Stimulated activated CD8-positive, alpha-beta memory T cell treated with anti-CD3 and anti-CD28 coated beads, Interleukin-4, amount 100 ng/mL, for 1 hour (primary cell): Measurements from ENCODE around the gene RPL10.

Experiments
- DNase-seq, 2 donors: peaks; one replicate each; pipeline ENCODE4 v3.0.0-alpha.2; 2020; ENCODE audit warnings: low read depth in 2 of 2, low spot score in 1 of 2

RPL10 gene

DNA sequence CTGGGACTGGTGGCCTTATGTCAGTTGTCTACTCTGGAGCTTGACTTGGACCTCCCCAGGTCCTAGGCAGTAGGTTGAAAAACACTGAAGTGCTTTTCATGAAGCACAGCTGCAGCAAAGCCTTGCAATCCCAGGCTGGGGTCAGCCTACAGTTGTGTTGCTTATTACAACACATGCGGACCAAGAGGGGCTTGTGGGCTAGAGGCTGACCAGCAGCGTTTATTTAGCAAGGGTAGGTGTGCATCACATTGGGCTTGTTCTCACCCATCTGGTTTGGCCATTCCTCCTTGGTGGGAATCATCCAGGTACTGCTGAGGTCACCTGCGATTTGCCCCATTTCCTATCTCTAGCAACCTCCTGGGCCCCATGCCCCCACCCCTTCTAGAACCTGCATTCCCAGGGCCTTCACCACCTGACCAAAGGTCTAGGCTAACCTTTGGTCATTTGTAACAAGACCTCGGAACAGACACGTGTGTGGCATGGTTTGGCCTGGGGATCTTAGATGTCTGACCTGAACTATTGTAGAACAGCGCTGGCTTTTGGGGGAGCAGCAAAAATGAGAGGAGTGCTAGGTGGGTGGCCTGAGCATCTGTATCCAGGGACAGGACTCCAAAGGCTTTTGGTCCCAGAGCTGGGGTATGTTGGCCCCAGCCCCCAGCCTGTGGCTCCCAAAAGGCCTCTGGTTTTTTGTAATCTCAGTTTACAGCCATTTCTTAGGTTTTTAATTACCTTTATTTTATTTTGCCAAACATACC, 3.0 kb downstream of the RPL10 start:
- no peak for DNase-seq

DNA sequence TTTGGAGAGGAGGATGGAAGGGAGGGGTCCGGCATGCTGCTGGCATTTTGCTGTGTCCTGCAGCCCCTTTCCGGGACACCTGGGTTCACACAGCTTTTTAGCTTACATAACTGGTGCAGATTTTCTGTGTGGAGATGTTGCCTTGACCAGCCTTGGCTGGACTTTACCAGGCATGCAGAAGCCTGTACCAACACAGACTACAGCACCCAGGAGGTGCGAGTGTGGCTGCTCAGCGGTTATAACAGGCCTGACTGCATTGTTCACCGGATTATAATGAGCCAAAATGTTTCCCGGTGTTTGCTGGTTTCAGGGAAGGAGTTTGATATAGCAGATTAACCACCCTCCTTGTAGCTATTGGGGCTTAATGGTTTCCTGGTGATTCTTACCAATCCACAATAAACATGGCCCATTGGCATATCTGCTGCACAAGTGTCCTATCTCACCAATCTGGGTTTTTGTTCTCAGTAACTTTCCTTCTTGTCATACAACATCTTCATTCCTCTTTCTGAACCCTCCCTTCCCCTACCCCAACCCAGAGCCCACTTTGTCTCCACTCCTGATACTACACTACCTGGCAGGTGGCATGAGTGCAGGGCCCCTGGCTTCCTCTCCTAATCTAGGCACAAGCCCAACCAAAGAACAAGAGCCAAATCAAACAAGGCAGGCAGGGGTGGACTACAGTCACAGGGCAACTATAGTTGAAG, 3.9 kb downstream of the RPL10 start:
- no peak for DNase-seq

DNA sequence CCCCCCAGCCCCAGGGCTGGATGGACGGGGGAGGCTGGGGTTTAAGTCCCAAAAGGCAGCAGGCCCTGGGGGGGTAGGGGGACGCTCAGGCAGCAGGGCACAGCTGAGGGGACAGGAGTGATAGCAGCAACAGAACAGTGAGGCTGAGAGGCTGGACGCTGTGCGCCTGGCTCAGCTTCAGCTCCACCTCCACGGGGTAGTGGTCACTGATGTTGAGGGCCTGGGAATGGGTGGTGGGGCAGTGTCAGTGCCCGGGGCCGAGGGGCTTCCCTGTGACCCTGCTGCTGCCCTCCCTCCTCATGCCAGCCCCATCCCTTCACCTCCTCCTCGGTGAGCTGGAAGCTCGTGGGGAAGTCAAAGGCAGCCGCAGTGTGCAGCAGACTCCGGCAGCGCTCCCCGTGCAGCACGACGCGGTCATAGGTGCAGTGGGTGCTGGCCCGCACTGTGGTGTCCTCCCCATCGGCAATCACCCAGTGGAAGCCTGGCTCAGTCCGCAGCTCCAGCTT, 4.5 kb downstream of the RPL10 start:
- no peak for DNase-seq

DNA sequence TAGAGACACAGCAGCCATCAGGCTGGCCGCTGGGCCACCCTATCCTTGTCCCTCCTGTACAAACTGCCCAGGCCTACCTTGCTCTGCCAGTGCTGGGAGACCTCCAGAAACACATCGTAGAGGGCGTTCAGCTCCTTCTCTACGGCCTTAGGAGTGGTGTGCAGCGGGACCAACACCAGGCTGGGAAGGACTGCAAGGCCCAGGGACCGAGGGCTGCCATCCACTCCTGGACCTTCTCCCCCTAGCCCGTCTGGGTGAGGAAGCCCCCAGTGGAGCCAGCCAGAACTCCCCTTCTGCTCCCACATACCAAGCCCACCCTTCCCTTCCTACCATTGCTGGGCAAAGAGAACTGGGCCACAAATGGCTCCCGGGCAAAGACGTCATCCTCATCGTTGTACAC, 5.0 kb downstream of the RPL10 start:
- DNase-seq: no peak

DNA sequence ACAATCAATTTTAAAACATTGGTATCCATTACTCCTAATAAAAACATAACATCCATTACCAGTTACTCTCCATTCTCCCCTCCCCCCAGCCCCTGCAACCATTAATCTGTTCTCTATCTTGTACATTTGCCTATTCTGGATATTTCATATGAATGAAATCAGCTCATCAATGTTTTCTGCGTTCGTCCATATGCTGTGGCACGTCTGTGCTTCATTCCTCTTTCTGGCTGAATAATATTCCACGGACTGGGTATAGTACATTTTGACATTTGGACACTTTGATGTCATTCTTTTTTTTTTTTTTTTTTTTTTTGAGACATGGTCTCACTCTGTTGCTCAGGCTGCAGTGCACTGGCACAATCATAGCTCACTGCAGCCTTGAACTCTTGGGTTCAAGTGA, 5.7 kb downstream of the RPL10 start:
- no peak for DNase-seq

DNA sequence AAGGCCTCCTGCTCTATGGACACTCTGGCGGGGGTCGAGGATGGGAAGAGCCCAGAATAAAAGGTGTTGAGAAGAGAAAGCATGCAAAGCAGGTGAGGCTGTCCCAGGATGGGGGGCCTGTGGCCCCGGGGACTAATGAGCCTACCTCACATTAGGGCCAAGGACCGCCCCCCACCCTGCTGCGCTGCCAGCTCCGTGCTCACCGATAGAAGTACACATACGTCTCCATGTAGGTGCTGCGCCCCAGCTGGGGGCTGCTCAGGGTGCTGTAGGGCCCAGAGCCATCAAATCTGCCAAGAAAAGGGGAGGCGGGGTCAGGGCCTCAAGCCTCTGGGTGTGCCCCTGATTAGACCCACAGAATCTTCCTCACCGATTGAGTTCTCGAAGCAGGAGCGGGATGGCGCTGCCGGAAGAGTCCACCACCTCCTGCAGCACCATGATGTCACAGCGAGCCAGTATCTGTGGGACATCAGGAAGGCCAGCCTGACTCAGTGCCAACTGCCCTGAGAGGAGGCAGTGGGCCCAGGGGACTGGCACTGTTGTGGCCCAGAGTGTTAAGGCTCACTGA, 6.5 kb downstream of the RPL10 start:
- DNase-seq: no peak

DNA sequence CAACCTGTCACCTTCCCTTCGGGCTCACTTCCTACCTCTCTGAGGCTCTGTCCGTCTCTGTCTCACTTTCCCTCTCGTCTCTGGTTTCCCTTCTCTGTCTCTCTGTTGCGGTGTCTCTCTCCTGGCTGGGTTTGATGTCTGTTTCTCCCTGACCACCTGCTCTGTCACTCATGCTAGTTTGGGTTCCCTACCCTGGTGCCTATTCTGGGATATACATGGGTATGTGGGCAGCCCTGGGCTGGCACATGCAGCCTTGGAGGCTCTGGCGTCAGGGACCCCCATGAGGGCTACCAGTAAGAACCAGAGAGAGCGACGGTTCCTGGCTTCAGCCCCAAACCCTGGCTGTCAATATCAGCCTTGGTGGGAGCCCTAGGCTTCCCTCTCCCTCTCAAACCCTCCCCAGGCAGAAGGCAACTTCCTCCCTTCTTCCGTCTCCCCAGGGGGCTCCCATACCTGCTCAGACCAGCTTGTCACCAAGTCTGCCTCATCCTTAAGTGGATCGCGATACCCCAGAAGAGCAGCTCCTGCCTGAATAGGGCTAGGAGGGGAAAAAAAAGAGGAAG, 10.6 kb downstream of the RPL10 start:
- no peak for DNase-seq

DNA sequence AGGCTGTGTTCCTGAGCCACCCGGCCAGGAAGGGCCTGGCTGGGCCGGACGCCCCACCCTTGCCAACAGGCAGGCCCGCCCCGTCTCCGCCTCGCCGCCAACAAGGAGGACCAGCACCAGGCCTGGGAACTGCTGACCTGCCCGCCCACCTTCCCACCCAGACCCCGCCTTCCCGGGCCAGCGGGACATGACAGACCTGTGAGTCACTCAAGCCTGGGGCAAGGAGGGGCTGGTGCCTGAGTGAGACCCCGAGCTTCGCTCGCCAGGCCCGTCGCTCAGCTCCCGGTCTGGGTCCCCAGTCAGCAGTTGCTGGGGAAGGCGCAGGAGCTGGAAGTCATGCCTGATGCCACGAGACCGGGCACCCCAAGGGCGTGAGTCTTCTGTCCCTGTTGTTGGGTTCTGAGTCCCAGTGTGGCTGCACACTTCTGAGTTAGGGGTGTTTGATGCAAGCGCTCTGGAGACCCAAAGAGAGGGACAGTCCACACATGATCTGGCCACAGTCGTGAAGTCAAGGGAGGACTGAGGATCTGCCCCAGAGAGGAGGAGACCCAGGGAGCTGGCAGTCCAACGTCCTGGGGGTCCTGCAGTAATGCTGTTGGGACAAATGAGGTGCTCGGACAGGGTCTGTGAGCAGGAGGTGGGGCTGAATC, 11.2 kb downstream of the RPL10 start, which contains the start of gene DNASE1L1:
TSS of gene DNASE1L1 (minus strand) at position 33 of the 650 bp plus-strand sequence. CDS start 3,686 bp downstream, outside the sequence.
- no peak for DNase-seq

DNA sequence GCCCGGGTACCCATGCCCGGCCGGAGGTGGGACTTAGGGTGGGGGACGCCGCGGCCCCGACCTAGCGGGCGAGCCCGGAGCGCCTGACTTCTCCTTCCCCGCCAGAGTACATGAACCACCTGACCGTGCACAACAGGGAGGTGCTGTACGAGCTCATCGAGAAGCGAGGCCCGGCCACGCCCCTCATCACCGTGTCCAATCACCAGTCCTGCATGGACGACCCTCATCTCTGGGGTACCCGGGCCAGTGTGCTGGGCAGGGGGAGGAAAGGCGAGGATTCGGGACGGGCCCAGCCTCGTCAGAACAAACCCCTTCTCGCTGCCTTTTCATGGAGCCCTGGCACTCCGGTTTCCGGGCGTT, 13.8 kb downstream of the RPL10 start:
- DNase-seq: no peak

DNA sequence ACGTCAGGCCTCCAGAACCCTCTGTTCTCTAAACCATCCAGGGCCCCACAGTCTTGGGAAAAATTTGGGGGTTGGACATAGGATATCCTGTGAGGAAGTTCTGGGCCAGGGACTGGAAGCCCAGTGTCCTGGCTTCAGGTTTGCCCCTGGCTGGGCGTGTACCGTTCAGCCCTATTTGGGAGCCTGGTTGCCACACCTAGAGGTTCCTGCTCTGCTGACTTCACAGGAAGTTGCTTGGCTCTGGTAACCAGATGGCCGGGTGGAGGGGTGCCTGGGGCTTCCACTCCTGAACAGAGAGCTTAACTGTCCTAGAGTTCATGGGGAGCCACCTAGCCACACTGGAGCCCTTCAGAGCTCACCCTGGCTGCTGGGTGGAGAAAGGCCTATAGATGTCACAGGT, 14.3 kb downstream of the RPL10 start:
- no peak for DNase-seq

DNA sequence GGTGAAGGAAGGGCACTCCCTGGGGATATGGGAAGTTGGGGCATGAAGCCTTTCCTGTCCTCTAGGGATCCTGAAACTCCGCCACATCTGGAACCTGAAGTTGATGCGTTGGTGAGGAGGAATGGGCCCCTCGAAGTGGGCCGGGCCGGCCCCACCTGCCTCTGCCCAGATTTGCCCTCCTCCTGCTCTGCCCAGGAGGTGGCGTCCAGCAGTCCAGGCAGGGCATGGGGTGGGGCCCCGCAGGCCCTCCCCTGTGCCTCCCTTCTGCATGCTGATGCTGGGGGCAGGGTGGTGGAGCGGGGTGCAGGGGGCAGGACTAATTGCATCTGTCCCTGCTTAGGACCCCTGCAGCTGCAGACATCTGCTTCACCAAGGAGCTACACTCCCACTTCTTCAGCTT, 15.0 kb downstream of the RPL10 start:
- DNase-seq: no peak

DNA sequence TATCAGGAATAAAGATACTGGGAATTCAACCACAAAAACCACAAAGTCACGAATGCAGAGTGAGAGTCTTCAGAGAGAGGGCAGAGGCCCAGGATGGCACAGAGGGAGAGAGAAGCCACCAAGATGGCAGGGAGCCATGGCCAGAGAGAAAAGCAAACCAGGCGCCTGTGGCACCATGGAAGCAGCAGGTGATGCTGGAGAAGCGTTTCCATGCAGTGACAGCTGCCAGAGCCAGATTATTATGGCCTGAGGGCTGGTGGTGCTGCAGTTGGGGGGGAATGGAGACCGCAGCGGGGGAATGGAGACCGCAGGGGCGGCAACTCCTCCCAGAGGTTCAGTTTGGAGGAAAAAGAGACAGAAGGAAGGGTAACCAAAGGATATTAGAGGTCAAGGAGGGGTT, 19.0 kb downstream of the RPL10 start:
- no peak for DNase-seq

DNA sequence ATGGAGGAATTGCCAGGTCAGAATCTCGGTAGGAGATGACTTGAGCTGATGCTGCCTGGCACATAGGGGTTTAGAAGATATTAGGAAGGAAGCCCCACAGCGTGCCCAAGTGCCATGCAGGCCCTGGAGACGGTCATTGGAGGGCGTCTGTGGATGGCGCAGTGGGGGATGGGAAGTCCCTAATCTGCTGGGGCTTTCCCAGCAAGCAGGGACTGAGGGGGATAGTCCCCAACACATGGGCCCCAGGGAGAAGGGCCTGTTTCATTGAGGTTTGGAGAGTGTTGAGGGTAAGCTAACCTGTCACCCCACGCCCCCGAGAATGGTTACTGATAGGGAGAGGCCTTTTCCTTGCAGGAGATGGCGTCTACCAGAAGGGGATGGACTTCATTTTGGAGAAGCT, 21.0 kb downstream of the RPL10 start:
- no peak for DNase-seq

DNA sequence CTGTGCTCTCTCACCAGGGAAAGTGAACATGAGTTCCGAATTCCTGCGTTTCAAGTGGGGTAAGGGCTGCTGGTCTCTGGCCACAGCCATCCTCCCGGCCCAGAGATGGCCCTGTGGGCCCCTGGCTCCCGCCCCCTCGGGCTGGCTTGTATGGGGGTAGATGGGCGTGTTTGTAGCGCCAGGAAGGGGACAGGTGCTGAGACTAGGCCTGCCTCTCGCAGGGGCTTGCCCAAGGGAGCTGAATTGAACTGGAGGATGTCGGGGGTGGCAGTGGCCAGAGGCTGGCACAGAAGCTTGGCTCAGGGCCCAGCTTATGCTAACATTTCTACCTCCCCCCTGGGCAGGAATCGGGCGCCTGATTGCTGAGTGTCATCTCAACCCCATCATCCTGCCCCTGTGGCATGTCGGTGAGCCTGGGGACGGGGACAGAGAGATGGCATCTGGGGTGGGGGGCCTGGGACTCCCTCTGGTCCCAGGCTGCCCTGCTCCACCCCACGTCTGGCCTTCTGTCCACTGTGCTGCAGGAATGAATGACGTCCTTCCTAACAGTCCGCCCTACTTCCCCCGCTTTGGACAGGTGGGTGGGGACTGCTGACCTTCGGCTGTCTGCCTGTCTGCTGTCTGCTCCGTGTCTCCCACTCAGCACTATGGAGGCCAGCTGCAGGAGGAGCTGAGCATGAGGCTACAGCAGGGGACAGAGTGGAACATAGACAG, 21.7 kb downstream of the RPL10 start:
- no peak for DNase-seq

DNA sequence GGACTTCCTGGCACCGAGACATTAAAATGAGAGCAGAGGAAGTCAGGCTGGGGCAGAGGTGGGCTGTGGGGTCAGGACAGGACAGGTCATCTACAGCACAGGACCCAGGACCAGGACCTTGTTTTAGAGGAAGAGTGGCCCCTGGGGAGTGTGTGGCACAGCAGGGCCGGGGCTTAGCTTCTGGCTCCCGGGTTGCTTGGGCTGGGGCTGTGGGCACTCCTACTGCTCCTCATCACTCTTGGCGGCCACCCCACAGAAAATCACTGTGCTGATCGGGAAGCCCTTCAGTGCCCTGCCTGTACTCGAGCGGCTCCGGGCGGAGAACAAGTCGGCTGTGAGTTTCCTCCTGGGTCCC, 22.2 kb downstream of the RPL10 start:
- DNase-seq: no peak

DNA sequence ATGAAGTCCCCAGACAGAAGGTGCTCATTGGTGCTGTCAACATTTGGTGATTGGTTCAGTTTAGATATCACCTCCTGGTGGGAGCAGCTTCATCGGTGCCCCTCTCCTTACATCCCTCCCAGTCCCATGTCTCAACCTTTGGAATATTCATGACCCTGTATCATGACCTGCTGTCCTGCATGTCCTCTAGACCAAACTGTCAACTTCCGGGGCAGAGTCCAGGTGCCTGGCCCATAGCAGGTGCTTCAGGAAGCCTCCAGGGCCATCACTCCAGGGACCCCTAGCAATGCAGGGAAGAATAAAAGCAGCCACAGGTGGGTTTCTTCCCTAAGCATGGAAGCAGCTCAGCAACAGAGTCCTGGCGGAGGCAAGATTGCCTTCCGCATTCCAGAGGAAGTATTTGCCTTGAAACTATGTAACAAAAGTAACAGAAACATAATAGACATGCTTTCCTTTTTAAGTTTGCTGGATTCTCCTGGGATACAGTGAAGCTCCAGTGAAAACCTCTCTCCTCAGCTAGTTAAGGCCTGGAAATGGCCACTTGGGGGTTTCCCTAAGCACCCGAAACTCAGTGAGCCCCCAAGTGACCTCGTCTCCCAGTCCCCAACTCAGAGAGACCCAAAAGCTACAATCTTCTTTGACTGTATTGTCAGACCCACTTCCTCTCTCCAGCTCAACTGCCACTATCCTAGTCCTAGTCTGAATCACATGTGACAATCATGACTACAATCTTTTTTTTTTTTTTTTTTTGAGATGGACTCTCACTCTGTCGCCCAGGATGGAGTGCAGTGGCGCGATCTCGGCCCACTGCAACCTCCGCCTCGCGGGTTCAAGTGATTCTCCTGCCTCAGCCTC, 29.0 kb downstream of the RPL10 start:
- DNase-seq: no peak

DNA sequence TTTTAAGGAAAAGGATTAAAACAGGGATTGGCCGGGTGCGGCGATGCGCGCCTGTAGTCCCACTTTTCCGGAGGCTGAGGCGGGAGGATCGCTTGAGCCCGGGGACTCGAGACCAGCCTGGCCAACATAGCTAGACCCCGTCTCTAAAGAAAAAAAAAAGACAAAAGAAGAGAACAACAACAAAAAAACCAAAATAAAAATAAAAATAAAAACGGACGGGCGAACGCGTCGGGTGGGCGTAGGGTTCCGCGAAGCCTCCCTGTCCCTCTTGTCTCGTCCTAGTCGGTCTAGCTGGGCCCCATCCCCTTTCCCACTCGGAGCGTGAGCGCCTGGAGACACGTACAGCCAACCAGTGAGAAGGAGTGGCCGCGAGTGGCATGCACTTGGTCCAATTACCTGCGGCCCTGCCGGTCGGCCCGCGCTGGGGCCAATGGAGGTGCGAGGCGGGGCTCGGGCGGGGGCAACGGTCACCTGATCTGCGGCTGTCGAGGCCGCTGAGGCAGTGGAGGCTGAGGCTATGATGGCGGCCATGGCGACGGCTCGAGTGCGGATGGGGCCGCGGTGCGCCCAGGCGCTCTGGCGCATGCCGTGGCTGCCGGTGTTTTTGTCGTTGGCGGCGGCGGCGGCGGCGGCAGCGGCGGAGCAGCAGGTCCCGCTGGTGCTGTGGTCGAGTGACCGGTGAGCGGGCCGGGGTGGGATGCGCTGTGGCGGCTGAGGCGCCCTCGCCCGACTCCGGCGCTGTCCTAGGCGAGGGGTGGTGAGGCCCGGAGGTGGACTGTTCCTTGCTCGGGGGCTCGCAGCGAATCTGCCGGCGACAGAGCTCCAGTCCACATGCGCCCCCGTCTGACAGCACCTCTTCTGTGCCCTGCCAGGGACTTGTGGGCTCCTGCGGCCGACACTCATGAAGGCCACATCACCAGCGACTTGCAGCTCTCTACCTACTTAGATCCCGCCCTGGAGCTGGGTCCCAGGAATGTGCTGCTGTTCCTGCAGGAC, 30.3 kb downstream of the RPL10 start, which contains the start of gene ATP6AP1:
TSS of gene ATP6AP1 (plus strand) at position 502 of the 996 bp plus-strand sequence. CDS start at position 518, 16 bp downstream.
- peak; percentile 56 to 74 for DNase-seq

DNA sequence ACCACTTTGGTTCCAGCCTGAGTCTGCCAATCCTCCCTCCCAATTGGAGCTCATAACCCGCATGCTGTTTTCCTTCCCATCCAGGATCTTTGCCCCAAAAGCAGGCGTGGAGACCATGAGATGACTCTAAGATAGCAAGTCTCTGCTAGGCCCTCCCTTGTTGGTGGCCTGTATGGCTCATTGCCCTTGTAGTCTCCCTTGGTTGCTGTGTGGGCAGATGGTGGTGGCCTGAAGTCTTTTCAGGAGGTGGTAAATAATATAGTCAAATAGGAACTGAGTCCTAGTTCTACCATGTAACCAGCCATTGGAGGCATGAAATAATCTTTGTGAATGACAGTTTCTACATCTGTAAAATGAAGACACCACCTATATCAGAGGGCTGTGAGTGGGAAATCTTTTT, 31.5 kb downstream of the RPL10 start:
- no peak for DNase-seq

DNA sequence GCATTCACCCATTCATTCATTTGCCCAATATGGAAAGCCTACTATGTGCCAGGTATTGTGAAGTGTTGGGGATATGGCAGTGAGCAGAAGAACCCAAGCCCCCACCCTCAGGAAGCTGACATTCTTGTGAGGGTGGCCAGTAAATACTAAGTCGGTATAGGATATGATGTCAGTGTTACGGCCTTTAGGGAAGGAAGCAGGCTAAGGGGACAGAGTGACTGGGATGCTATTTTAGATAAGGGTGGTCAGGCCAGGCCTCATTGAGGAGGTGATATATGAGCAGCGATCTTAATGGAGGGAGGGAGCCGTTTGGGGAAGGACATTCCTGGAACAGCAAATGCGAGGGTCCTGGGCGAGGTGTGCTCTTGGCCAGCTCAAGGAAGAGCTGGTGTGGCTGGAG, 32.3 kb downstream of the RPL10 start:
- no peak for DNase-seq
